ENCODE data around the gene ZIC5.

Gene ZIC5

DNA sequence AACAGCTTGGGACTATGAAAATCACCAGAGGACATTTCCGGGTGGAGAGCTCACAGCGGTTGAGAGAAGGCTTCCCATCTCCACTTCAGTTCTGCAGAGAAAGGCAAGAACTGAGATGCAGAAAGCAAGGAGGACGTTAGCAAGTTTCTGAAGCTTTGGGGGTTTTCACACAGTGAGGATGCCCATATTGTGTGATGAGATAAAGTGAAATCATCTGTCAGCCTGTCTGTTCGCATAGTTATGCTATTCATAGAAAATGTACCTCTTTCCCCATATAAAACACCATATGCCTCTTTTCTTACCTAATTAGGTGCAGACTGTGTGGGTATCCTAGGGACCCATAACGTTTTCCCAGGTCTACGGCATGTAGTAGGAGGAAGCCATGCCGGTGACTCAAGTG is 27.5 kb downstream of the ZIC5 start:
- no peak overlapping the region for H3K27ac ChIP-seq (ENCODE audit: low read depth, low read length)
- no peaks in the 10 kb centered on the region for H3K27me3 ChIP-seq (ENCODE audit: insufficient read depth, low read length)
- H3K36me3 ChIP-seq (ENCODE audit: insufficient read depth, low read length) = no peaks in the 10 kb centered on the region
- WGBS = 88% methylated on average over 7 of the region's 7 CpGs
- H3K9ac ChIP-seq (ENCODE audit: low read depth, low read length) = no peak overlapping the region
- H3K4me3 ChIP-seq (ENCODE audit: low read length) = no peak overlapping the region
- H3K9me3 ChIP-seq (ENCODE audit: insufficient read depth, low read depth, low read length) = no peaks in the 10 kb centered on the region
- no peaks in the 10 kb centered on the region for H3K4me1 ChIP-seq (ENCODE audit: insufficient read depth, low read length)

DNA sequence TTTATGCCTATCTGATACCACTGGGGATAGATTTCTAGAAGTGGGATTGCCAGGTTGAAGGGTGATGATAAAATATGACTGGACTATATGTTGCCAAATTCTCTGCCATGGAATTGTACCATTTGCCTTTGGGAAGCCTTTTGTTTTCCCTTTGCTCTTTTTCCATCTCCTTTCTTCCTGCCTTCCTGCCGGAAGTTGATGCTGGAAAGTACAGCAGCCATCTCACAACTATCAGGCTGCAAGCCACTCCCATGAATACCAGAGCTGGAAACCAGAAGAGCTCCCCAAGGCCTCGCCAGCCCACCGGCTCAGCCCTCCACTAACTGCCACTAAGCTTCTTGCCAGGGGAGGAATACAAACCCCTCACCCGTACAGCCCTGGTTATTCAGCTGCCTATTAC is 29.7 kb downstream of the ZIC5 start:
- Histone ChIP-seq H3K27me3 (ENCODE audit: insufficient read depth, low read length) (no peaks in the 10 kb centered on the region), H3K4me1 (ENCODE audit: insufficient read depth, low read length) (no peaks in the 10 kb centered on the region), H3K36me3 (ENCODE audit: insufficient read depth, low read length) (no peaks in the 10 kb centered on the region), H3K9ac (ENCODE audit: low read depth, low read length) (no peak overlapping the region), H3K27ac (ENCODE audit: low read depth, low read length) (no peak overlapping the region), H3K4me3 (ENCODE audit: low read length) (no peak overlapping the region), H3K9me3 (ENCODE audit: insufficient read depth, low read depth, low read length) (no peaks in the 10 kb centered on the region)
- WGBS = 90% methylated on average over 3 of the region's 4 CpGs

GRCh38 chr13:99941086-99941485 is 30.5 kb downstream of the ZIC5 start:
- 93% methylated on average over 7 of the region's 7 CpGs for WGBS
- H3K9me3 ChIP-seq (ENCODE audit: insufficient read depth, low read depth, low read length) = no peaks in the 10 kb centered on the region
- no peak overlapping the region for H3K4me3 ChIP-seq (ENCODE audit: low read length)
- H3K27ac ChIP-seq (ENCODE audit: low read depth, low read length) = no peak overlapping the region
- H3K27me3 ChIP-seq (ENCODE audit: insufficient read depth, low read length) = no peaks in the 10 kb centered on the region
- H3K4me1 ChIP-seq (ENCODE audit: insufficient read depth, low read length) = no peaks in the 10 kb centered on the region
- no peak overlapping the region for H3K9ac ChIP-seq (ENCODE audit: low read depth, low read length)
- H3K36me3 ChIP-seq (ENCODE audit: insufficient read depth, low read length) = no peaks in the 10 kb centered on the region

- no peaks in the 10 kb centered on the region for H3K9me3 ChIP-seq (ENCODE audit: insufficient read depth, low read depth, low read length)
- no peaks in the 10 kb centered on the region for H3K36me3 ChIP-seq (ENCODE audit: insufficient read depth, low read length)
- no peak overlapping the region for H3K27ac ChIP-seq (ENCODE audit: low read depth, low read length)
- no peaks in the 10 kb centered on the region for H3K27me3 ChIP-seq (ENCODE audit: insufficient read depth, low read length)
- H3K9ac ChIP-seq (ENCODE audit: low read depth, low read length) = no peak overlapping the region
- no peak overlapping the region for H3K4me3 ChIP-seq (ENCODE audit: low read length)
- WGBS = 85% methylated on average over 7 of the region's 7 CpGs
- H3K4me1 ChIP-seq (ENCODE audit: insufficient read depth, low read length) = no peaks in the 10 kb centered on the region
Observed at GRCh38 chr13:99938635-99939034, 32.9 kb downstream of the ZIC5 start.

DNA sequence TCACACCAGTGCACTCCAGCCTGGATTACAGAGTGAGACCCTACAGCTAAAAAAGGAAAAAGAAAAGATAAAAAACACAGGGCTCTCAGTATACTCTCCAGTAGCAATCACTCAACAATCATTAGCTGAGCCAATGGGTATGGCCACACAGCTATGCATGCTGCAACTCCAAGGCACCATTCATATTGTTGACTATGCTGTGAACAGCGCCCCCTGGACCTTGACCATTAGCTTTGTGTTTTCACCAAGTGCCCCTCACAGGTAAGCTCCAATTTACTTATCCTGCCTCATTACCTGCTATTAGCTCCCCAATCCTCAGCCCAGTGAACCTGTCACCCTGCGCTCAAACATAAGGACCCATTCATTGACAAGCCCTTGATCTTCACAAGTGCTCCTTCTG is 35.8 kb downstream of the ZIC5 start:
- Histone ChIP-seq H3K4me3 (ENCODE audit: low read length) (no peak overlapping the region), H3K27ac (ENCODE audit: low read depth, low read length) (no peak overlapping the region), H3K9ac (ENCODE audit: low read depth, low read length) (no peak overlapping the region), H3K36me3 (ENCODE audit: insufficient read depth, low read length) (no peaks in the 10 kb centered on the region), H3K27me3 (ENCODE audit: insufficient read depth, low read length) (no peaks in the 10 kb centered on the region), H3K9me3 (ENCODE audit: insufficient read depth, low read depth, low read length) (no peaks in the 10 kb centered on the region), H3K4me1 (ENCODE audit: insufficient read depth, low read length) (no peaks in the 10 kb centered on the region)
- 86% methylated on average over 2 of the region's 2 CpGs for WGBS

GRCh38 chr13:99932912-99933311 is 38.7 kb downstream of the ZIC5 start:
- no peaks in the 10 kb centered on the region for H3K36me3 ChIP-seq (ENCODE audit: insufficient read depth, low read length)
- no peaks in the 10 kb centered on the region; the same call in 1 of the 2 replicates for H3K4me1 ChIP-seq (ENCODE audit: insufficient read depth, low read length)
- H3K9ac ChIP-seq (ENCODE audit: low read depth, low read length) = no peak overlapping the region
- no peak overlapping the region for H3K27ac ChIP-seq (ENCODE audit: low read depth, low read length)
- H3K27me3 ChIP-seq (ENCODE audit: insufficient read depth, low read length) = no peaks in the 10 kb centered on the region
- H3K9me3 ChIP-seq (ENCODE audit: insufficient read depth, low read depth, low read length) = no peaks in the 10 kb centered on the region
- WGBS = 96% methylated on average over 4 of the region's 5 CpGs
- H3K4me3 ChIP-seq (ENCODE audit: low read length) = no peak overlapping the region

DNA sequence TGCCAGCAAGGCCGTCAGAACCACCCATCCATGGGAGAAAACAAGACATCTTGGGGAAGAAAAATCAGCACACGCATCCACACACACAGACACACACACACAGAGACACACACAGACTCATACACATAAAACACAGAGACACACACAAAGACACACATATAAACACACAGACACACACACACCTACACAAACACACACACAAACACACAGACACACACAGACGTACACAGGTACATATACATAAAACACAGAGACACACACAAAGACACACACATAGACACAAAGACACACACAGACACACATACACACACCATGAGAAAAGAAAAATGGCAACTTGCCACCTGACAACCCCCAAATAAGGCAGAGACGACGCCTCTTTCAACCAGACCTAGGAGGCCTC is 40.6 kb downstream of the ZIC5 start:
- no peak overlapping the region for H3K27ac ChIP-seq (ENCODE audit: low read depth, low read length)
- H3K27me3 ChIP-seq (ENCODE audit: insufficient read depth, low read length) = no peaks in the 10 kb centered on the region
- no peaks in the 10 kb centered on the region for H3K9me3 ChIP-seq (ENCODE audit: insufficient read depth, low read depth, low read length)
- 92% methylated on average over 5 of the region's 5 CpGs for WGBS
- H3K4me3 ChIP-seq (ENCODE audit: low read length) = no peak overlapping the region
- H3K4me1 ChIP-seq (ENCODE audit: insufficient read depth, low read length) = peaks cover 4% of the 10 kb centered on the region; the same call in 1 of the 2 replicates
- no peak overlapping the region for H3K9ac ChIP-seq (ENCODE audit: low read depth, low read length)
- no peaks in the 10 kb centered on the region for H3K36me3 ChIP-seq (ENCODE audit: insufficient read depth, low read length)

GRCh38 chr13:99929866-99930265 is 41.7 kb downstream of the ZIC5 start:
- no peaks in the 10 kb centered on the region for H3K9me3 ChIP-seq (ENCODE audit: insufficient read depth, low read depth, low read length)
- no peak overlapping the region for H3K27ac ChIP-seq (ENCODE audit: low read depth, low read length)
- 80% methylated on average over 7 of the region's 7 CpGs for WGBS

GRCh38 chr13:99926014-99926731 is 45.4 kb downstream of the ZIC5 start:
- no peak overlapping the region for H3K4me3 ChIP-seq (ENCODE audit: low read length)
- no peaks in the 10 kb centered on the region for H3K9me3 ChIP-seq (ENCODE audit: insufficient read depth, low read depth, low read length)
- H3K27ac ChIP-seq (ENCODE audit: low read depth, low read length) = no peak overlapping the region
- 86% methylated on average over 29 of the region's 29 CpGs for WGBS
- H3K9ac ChIP-seq (ENCODE audit: low read depth, low read length) = no peak overlapping the region
- no peaks in the 10 kb centered on the region for H3K27me3 ChIP-seq (ENCODE audit: insufficient read depth, low read length)
- H3K4me1 ChIP-seq (ENCODE audit: insufficient read depth, low read length) = peaks cover 4% of the 10 kb centered on the region; the same call in 1 of the 2 replicates
- H3K36me3 ChIP-seq (ENCODE audit: insufficient read depth, low read length) = no peaks in the 10 kb centered on the region

More at GRCh38 chr13:99929866-99930265, 41.7 kb downstream of the ZIC5 start:
- Histone ChIP-seq H3K27me3 (ENCODE audit: insufficient read depth, low read length) (no peaks in the 10 kb centered on the region), H3K4me1 (ENCODE audit: insufficient read depth, low read length) (peaks cover 4% of the 10 kb centered on the region; the same call in 1 of the 2 replicates), H3K9ac (ENCODE audit: low read depth, low read length) (no peak overlapping the region), H3K36me3 (ENCODE audit: insufficient read depth, low read length) (no peaks in the 10 kb centered on the region), H3K4me3 (ENCODE audit: low read length) (no peak overlapping the region)

- no peaks in the 10 kb centered on the region for H3K9me3 ChIP-seq (ENCODE audit: insufficient read depth, low read depth, low read length)
- WGBS = 94% methylated on average over 6 of the region's 6 CpGs
- H3K27me3 ChIP-seq (ENCODE audit: insufficient read depth, low read length) = no peaks in the 10 kb centered on the region
- H3K27ac ChIP-seq (ENCODE audit: low read depth, low read length) = no peak overlapping the region
- H3K9ac ChIP-seq (ENCODE audit: low read depth, low read length) = no peak overlapping the region
- H3K36me3 ChIP-seq (ENCODE audit: insufficient read depth, low read length) = no peaks in the 10 kb centered on the region
- H3K4me1 ChIP-seq (ENCODE audit: insufficient read depth, low read length) = 0 out of 2 replicates have a peak, but pooled peaks cover 4% of the 10 kb centered on the region
- H3K4me3 ChIP-seq (ENCODE audit: low read length) = no peak overlapping the region
Observed at GRCh38 chr13:99923877-99924582, 47.5 kb downstream of the ZIC5 start.

DNA sequence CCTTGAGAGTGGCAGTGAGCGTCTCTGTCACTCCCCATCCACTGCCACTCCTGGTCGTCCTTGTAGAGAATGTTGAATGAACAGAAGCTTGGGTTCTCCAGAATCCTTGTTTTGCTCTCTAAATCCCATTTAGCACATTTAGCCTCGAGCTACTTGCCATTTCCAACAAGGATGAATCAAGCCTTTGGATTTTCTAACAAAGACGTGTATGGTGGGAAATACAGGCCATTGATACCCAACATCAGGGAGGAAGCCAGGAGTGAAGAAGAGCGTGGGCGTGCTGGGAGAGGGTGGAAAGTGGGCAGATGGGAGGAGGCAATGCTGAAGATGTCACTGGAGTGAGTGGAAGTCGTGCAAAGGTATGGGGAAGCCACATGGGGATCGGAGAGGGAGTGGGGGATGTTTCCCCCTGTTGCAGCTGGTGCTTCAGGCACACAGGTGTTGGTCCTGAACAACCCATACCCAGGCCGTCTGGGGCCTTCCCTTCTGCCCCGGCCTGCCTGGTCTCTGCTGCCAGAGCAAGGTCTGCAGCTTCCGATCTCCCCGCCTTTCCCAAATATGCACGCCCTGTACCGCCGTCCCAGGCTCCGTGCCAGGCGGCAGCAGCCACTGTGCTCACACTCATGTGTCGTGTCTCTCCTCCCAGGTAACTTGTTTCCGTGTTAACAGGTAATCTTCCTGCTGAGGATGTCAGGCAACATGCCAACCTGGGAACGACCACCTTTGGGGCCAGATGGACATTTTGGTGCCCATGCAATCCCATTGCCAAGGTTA is 48.7 kb downstream of the ZIC5 start:
- no peaks in the 10 kb centered on the region for H3K9me3 ChIP-seq (ENCODE audit: insufficient read depth, low read depth, low read length)
- no peak overlapping the region for H3K4me3 ChIP-seq (ENCODE audit: low read length)
- no peaks in the 10 kb centered on the region for H3K36me3 ChIP-seq (ENCODE audit: insufficient read depth, low read length)
- 0 out of 2 replicates have a peak, but pooled peaks cover 4% of the 10 kb centered on the region for H3K4me1 ChIP-seq (ENCODE audit: insufficient read depth, low read length)
- WGBS = 85% methylated on average over 20 of the region's 20 CpGs
- H3K27ac ChIP-seq (ENCODE audit: low read depth, low read length) = no peak overlapping the region
- no peaks in the 10 kb centered on the region for H3K27me3 ChIP-seq (ENCODE audit: insufficient read depth, low read length)
- no peak overlapping the region for H3K9ac ChIP-seq (ENCODE audit: low read depth, low read length)
